ENCODE measurements around the gene KRTAP10-11. TPM values are rescaled to one million over a fixed set of nuclear protein-coding genes. Genes with fewer than 3 reads are reported as not detected.

Gene KRTAP10-11
- total and polyA plus RNA-seq, 12 donors, result not detected

- H3K27ac ChIP-seq, result no peak overlapping the region
- no peak for TF ChIP-seq CTCF (IDR thresholded peaks at IDR 0.05)
- H3K4me1 ChIP-seq, result no peaks in the 10 kb centered on the region
- WGBS, 2 donors, result 88 to 100% methylated on average over 1 of the region's 1 CpG
- H3K36me3 ChIP-seq, result no peaks in the 10 kb centered on the region
- ATAC-seq, result no peak
- H3K27me3 ChIP-seq, result peaks cover 0 to 3% (median 0%) of the 10 kb centered on the region in 7 donors
- intact Hi-C loops (cut with DNase I), result no loop called here
- no peak for DNase-seq
- H3K9me3 ChIP-seq, result peaks cover 0 to 57% (median 25%) of the 10 kb centered on the region in 11 donors
- H3K4me3 ChIP-seq, result no peak overlapping the region
Measured at GRCh38 chr21:44671911-44672310, 25.7 kb downstream of the KRTAP10-11 start.

- WGBS, 2 donors, result 90 to 94% methylated on average over 13 of the region's 13 CpGs
- Histone ChIP-seq H3K27me3 (peaks cover 0 to 9% (median 0%) of the 10 kb centered on the region in 7 donors), H3K4me1 (no peaks in the 10 kb centered on the region), H3K36me3 (no peaks in the 10 kb centered on the region), H3K9me3 (peaks cover 0 to 18% (median 6%) of the 10 kb centered on the region in 11 donors), H3K27ac (no peak overlapping the region), H3K4me3 (no peak overlapping the region)
- intact Hi-C loops (cut with DNase I), result no loop called here
- no peak for DNase-seq
- no peak for TF ChIP-seq CTCF (IDR thresholded peaks at IDR 0.05)
- ATAC-seq, result no peak
Measured at GRCh38 chr21:44677881-44678280, 31.7 kb downstream of the KRTAP10-11 start.

- no peak for TF ChIP-seq CTCF (IDR thresholded peaks at IDR 0.05)
- no peak overlapping the region for H3K27ac ChIP-seq
- DNase-seq (no peak), ATAC-seq (no peak)
- WGBS, 2 donors, result 69 to 77% methylated on average over 11 of the region's 11 CpGs
- peaks cover 0 to 7% (median 0%) of the 10 kb centered on the region in 11 donors for H3K9me3 ChIP-seq
- intact Hi-C loops (cut with DNase I), result no loop called here
- H3K4me3 ChIP-seq, result no peak overlapping the region
- no peaks in the 10 kb centered on the region for H3K36me3 ChIP-seq
- H3K27me3 ChIP-seq, result peaks cover 0 to 20% (median under 1%) of the 10 kb centered on the region in 7 donors
- no peaks in the 10 kb centered on the region for H3K4me1 ChIP-seq
Measured at GRCh38 chr21:44681152-44681551, 34.9 kb downstream of the KRTAP10-11 start.

- ATAC-seq, result peak in 1 of 8 donors; percentile 63
- peaks cover 0 to 28% (median 9%) of the 10 kb centered on the region in 7 donors for H3K27me3 ChIP-seq
- no peaks in the 10 kb centered on the region for H3K36me3 ChIP-seq
- no peak within 1 kb of the TSS for H3K4me3 ChIP-seq
- DNase-seq, result no peak
- TF ChIP-seq CTCF (IDR thresholded peaks at IDR 0.05), result no peak
- intact Hi-C loops (cut with DNase I), result no loop called here
- H3K27ac ChIP-seq, result no peak within 1 kb of the TSS
- H3K9me3 ChIP-seq, result peaks cover 0 to 7% (median 0%) of the 10 kb centered on the region in 11 donors
- H3K4me1 ChIP-seq, result no peaks in the 10 kb centered on the region
- WGBS, 2 donors, result 75% methylated on average over 23 of the region's 23 CpGs
Measured at GRCh38 chr21:44681861-44682579, 35.8 kb downstream of the KRTAP10-11 start, which contains the start of gene KRTAP12-1. TSS of gene KRTAP12-1 (minus strand) at chr21:44682163. CDS start at chr21:44682123, 40 bp downstream.
